Bronchial epithelial cell (primary cell): ENCODE results near the gene ARHGAP8. TPM values are rescaled to one million over a fixed set of nuclear protein-coding genes. Genes with fewer than 3 reads are reported as not detected.

Source experiments
- DNase-seq: peaks from one replicate; pipeline ENCODE4 v3.0.0-alpha.2; 2010; ENCODE audit warnings: low read depth
- FAIRE-seq: peaks from 2 replicates; lab custom pipeline; 2011; peaks lifted over from hg19 to GRCh38; lab: Jason Lieb, UNC
- H3K27me3 ChIP-seq: 2 replicates; pipeline ENCODE4 v1.5.1; 2011; ENCODE audit warnings: low read length; ENCODE audit not compliant: control insufficient read depth, insufficient read depth
- H3K36me3 ChIP-seq: 2 replicates; pipeline ENCODE4 v1.5.1; 2011; ENCODE audit warnings: low read length; ENCODE audit not compliant: control insufficient read depth, insufficient read depth
- H3K4me3 ChIP-seq: 2 replicates; pipeline ENCODE4 v1.5.1; 2011; ENCODE audit warnings: mild to moderate bottlenecking, low read depth, low read length, control low read depth
- CTCF ChIP-seq: IDR thresholded peaks from 2 replicates; pipeline ENCODE4 v1.5.1; 2011; ENCODE audit warnings: mild to moderate bottlenecking, moderate library complexity, low read length, control low read depth, inconsistent platforms; ENCODE audit not compliant: insufficient read depth, severe bottlenecking
- total RNA-seq: library from RNA; depleted of rRNA; stranded (reverse); fragments of >200 nt; gene quantifications from 2 replicates; pipeline ENCODE4 v1.2.1, GENCODE V29; 2014

ARHGAP8 gene
- total RNA-seq, 1 donor from 2014 or later: 15.0 TPM

- Histone ChIP-seq H3K36me3 (peaks cover 11% of the 10 kb centered on the region), H3K27me3 (no peaks in the 10 kb centered on the region), H3K4me3 (no peak overlapping the region)
- DNase-seq (no peak), FAIRE-seq (no peak)
- TF ChIP-seq CTCF: no peak
These were observed 52.0 kb downstream of the ARHGAP8 start for GRCh38 chr22:44804327-44804726.

GRCh38 chr22:44805711-44806110 is 53.3 kb downstream of the ARHGAP8 start:
- FAIRE-seq: no peak
- no peak for DNase-seq
- Histone ChIP-seq H3K36me3 (peaks cover 11% of the 10 kb centered on the region), H3K4me3 (no peak overlapping the region), H3K27me3 (no peaks in the 10 kb centered on the region)
- no peak for TF ChIP-seq CTCF

- no peak for TF ChIP-seq CTCF
- DNase-seq (no peak), FAIRE-seq (no peak)
- H3K27me3 ChIP-seq: no peaks in the 10 kb centered on the region
- H3K36me3 ChIP-seq: peaks cover 9% of the 10 kb centered on the region
- H3K4me3 ChIP-seq: no peak overlapping the region
These were observed 54.9 kb downstream of the ARHGAP8 start for GRCh38 chr22:44807232-44807631.

GRCh38 chr22:44807915-44808690 is 55.7 kb downstream of the ARHGAP8 start:
- DNase-seq (no peak), FAIRE-seq (no peak)
- H3K36me3 ChIP-seq: peaks cover 6% of the 10 kb centered on the region
- peak; percentile 32 for TF ChIP-seq CTCF
- no peaks in the 10 kb centered on the region for H3K27me3 ChIP-seq
- H3K4me3 ChIP-seq: no peak overlapping the region

GRCh38 chr22:44809456-44809855 is 57.1 kb downstream of the ARHGAP8 start:
- Histone ChIP-seq H3K4me3 (no peak overlapping the region), H3K27me3 (no peaks in the 10 kb centered on the region), H3K36me3 (peaks cover 6% of the 10 kb centered on the region)
- FAIRE-seq: no peak
- no peak for TF ChIP-seq CTCF
- no peak for DNase-seq

- no peak for TF ChIP-seq CTCF
- peaks cover 8% of the 10 kb centered on the region for H3K36me3 ChIP-seq
- H3K4me3 ChIP-seq: no peak overlapping the region
- H3K27me3 ChIP-seq: no peaks in the 10 kb centered on the region
- FAIRE-seq (no peak), DNase-seq (no peak)
These were observed 58.8 kb downstream of the ARHGAP8 start for GRCh38 chr22:44811141-44811540.
